Measurements from ENCODE around the gene FGFR3.

FGFR3 gene

DNA sequence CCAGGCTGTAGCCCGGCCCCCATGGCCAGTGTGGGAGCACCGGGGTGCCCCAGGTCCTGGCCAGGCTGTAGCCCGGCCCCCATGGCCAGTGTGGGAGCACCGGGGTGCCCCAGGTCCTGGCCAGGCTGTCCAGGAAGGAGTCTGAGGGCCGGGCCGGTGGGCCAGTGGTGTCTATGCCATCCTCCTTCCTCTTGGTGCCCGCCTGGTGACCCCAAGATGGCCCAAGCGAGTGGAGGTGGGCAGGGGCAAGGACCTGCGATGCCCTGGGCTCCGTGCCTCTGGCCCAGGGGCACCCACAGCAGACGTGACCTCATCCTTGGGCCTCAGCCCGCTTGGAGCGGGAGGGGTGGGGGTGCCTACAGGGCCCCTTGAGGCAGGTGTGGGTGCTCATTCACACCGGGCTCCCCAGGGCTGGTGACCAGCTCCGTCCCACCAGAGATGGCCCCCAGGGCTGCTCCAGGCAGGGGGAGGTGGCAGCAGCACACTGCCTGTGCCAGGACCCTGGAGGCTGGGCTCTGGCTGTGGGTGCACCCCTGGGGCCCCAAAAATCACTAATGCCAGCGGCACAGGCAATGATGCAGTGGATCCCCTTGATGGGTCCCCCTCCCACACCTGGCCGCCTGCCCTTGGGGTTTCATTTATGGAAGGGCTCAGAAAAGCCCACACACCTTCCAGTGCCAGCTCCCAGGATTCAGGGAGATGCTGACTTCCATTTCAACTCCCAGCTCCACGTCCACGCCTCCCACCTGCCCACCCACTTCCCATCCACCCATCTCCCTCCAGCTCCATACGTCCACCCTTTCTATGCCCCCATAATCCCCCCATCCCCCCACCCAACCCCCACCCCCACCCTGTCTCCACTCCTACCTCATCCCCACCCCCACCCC lies 36.0 kb upstream of the FGFR3 start:
- DNase-seq: no peak

DNA sequence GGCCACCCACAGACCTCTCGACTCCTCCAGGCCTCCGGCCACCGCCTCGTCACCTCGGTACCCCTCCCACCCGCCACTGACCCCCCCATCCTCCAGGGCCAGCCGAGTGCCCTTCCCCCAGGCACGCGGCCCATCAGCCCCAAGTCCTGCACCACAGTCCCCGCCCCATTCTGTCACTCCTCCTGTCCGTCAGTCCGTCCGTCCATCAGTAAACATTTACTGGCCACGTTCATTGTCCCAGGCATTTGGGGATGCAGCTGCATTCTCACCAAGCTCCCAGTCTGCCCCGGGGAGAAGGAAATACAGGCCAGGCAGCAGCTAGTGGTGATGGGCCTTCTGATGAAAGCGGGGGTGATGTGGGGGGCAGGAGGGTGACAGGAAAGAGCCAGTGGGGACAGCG lies 35.3 kb upstream of the FGFR3 start:
- DNase-seq: no peak

DNA sequence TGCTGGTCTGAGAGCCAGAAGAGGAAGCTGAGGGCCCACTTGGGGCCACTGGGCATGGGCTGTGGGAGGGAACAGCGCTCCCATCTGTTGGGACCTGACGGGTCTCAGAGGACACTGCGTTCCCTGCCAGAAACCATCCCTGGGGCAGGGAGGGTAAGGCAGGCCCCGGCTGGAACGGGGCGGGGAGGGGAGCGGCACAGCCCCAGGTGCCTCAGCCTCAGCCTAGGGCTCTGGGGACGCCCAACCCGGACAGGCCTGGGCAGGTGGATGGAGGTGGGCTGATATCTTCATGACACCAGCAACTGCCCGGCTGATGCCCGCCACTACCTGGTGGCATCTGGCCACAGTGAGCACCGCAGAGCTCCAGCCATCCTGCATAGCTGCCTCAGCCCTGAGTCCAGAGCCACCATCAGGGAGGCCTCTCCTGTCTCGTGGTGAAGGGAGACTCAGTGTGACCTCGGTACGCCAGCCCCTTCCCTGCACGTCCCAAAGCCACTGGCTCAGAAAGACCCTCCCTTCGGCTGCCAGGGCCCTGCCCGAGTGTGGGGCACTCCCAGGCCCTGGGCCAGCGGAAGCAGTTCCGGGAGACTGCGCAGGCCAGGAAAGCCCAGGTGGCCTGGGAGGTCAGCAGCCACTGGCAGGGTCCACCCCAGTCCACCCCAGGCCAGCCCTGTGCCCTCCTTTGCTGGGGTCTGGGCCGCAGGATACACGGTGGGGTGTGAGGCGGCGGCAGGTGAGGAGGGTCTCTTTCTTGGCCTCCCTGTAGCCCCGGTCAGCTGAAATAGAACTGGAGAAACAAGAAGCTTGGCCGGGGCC lies 34.6 kb upstream of the FGFR3 start:
- DNase-seq: no peak

DNA sequence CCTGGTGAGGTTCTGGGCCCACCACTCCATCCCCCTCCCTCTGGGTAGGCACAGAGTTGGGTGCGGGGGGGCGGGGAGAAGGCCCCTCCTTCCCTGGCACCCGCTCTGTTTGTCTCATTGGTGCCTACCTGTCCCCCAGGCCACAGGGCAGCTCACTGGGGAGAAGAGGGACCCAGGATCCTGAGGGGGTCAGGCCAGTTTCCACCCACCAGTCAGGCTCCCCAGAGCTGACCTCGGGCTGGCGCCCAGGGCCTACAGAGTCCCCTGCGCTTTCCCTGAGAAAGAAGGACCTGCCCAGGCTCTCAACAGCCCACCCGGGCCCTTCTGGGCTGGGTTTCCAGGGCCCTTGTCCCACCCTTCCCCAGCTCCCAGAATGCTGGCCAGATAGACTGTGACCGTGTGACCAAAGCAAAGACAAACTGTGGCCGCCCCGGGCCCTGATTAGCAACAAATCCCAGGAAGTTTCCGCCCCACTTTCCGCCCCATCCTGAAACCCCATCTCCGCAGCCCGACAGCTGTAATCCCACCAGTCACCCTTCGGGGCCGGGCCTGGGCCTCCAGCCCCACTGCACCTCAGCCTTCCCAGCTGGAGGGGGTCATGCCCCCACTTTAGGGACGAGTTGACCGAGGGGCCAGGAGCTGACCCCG lies 33.8 kb upstream of the FGFR3 start:
- DNase-seq: no peak

DNA sequence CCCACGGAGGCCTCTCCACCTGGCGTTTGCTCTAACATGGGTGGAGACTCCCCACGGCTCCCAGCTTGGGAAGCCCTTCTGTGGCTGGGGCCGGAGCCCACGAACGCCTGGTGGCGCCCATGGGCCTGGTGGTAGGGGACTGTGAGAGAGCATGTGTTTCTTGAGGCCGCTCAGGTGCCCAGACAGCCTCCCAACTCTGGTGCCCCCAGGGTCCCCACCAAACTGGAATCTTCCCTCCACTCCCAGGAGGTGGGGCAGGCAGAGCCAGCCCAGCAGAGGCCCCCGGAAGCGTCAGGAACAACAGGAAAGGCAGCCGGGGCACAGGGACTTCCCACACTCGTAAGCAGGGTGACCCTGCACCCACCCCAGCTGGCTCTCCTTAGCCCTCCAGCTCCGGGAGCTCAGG lies 33.3 kb upstream of the FGFR3 start:
- DNase-seq: no peak

DNA sequence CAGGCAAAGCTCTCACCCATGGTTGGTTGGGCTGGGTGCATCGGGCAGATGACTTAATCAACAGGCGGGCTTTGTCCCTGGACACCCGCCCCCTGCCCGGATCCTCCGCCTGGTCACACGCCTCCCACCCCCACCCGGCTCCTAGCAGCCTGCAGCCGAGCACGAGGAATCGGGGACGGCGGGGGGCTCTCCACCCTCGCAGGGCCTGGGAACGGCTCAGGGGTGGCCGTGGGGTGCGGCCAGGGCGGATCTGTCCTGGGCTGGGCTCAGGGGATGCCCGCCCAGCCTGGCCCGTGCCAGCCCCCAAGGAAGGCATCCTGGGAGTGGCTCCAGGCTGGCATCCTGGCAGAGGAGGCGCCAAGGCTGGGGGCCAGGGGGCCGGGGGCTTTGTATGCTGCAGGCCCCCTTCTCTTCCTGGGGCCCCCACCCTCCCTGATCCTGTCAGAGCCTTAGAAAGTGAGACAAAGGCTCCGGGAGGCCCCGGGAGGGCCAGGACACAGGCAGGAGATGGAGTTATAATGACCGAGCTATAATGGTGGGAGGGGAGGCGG lies 32.5 kb upstream of the FGFR3 start:
- no peak for DNase-seq

DNA sequence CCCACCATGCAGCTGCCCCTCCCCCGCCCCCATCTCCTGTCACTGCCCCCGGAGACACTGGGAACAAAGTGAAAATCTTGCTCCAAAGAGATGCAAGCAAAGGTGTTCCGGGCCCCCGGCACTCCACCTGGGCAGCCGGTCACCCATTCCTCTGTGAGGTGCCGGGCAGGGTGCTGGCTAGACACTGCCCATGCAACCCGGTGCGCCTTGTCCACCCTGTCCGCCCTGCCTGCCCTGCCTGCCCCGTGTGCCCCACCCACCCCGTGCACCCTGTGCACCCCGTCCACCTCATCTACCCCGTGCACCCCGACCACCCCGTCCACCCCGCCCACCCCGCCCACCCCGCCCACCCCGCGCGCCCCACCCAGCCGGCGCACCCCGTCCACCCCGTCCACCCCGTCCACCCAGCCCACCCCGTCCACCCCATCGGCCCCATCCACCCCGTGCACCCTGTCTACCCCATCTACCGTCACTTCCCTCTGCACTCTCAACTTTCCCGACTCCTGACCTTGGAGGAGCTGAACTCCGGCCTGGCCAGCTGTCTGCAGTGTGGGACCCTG lies 31.9 kb upstream of the FGFR3 start:
- DNase-seq: no peak

DNA sequence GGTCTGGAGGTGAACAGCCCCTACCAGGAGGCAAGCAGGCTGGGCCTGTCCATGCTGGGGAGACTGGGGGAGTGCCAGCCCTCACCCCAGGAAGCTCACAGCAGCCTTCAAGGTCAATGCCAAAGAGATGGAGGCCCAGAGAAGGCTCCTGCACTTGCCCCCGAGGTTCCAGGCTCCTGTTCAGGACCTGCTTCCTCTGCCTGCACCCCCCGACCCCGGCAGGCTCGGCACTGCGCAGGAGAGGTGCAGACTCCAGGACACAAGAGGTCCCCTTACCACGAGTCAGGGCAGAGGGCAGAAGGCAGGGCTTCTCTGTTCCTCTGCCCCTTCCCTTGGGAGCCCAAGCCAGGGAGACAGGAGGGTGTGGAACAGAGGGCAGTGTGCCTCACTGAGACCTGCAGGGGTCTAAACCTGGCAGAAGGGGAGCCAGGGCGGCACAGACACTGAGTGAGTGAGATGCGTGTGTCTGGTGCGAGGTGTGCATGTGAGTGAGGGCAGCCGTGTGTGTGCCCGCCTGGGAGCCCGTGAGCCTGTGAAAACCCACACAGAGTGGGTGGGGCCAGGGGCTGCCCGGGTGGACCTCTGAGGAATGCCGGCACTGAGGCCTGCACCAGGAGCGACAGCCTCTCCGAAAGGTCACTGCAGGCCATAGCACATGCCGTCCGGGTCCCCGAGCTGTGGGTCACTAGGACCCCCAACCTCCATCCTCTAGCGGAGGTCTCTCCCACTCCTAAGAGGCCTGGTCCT lies 30.7 kb upstream of the FGFR3 start:
- no peak for DNase-seq

DNA sequence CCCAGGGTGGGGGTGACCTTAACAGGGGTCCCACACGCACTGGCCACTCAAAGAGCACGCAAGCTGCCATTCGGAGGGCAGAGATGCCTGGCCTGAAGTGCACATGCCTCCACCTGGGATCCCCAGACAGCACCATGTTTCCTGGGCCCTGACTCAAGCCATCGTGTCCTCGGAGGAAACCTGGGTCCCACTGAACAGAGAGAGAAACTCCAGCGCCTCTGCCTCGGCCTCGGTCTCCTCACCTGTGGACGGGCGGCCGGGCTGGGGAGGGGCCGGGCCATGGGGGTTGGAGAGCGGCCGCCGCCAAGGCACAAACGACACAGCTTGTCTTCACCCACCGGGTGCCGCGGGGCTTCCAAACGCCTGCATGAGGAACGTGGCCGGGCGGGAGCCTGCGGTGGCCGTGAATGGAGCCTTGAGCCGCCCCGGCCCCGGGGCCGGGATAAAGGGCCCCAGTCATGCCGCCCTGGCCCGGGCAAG lies 30.0 kb upstream of the FGFR3 start:
- no peak for DNase-seq

DNA sequence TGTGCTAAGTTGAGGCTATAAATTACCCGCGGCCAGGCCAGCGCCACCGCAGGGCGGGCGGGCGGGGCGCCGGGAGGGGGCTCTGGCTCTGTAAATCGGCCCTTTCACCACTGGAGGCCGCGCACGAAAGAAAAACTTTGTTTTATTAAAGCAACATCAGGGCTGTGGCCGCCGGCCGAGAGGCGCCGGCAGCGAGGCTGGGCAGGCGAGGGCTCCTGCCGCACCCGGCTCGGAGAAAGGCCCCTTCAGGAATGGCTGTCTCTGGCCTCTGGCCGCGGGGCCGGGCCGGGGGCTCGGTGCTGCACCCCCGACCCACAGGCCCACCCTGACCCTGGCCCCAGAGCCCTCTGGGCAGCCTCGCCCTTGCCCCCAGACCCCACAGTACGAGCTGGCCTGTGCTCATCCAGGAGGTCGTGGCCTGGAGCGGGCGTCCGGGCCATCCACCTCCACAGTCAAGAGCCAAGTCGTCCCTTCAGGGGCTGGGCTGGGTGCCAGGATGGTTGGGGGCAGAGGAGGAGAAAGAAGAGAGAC lies 29.5 kb upstream of the FGFR3 start:
- no peak for DNase-seq

DNA sequence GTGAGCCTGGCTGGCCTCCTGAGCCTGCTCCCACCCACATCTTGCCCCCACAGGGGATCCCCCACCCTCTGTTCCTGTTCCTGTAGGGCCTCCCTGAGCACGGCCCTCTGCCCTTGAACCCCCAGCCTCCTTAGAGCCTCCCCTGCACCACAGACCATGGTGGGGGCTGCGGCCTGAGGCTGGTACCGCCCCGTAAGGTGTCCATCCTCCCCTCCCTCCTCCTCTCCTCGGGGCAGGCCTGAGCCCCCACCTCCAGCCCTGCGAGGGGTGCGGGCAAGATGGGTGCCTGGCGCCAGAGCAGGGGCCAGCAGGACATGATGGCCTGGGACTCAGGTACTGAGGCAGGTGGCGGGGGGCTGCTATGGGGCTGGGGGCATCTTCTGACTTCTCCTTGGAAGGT lies 28.4 kb upstream of the FGFR3 start:
- DNase-seq: no peak

DNA sequence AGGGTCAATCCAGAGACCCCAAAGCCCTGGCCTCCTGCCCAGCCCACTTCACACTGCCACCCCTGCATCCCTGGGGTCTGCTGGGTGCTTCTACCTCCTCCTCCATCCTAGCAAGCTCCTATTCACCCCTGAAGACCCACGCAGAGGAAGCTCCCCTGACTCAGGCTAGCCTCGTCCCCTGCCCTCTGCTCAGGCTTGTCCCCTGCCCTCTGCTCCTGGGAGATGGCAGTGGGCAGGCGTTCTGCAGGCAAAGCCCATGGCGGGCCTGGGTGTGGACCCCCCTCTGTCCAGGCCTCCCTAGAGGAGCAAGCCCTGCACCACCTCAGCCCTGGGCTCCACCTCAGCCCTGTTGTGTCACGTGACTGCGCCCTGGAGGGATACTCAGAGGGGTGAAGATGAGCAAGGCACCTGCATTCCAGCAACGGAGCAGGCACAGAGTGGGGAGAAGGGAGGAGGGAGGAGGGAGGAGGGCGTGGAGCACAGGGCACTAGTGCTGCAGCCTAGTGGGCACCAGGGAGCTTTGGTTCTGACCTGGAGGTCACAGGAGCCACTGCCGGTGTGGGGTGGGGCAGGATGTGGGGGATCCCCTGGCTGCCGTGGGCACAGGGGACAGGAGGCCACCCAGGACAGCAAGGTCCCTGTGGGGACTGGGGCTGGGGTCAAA lies 27.6 kb upstream of the FGFR3 start:
- DNase-seq: no peak

DNA sequence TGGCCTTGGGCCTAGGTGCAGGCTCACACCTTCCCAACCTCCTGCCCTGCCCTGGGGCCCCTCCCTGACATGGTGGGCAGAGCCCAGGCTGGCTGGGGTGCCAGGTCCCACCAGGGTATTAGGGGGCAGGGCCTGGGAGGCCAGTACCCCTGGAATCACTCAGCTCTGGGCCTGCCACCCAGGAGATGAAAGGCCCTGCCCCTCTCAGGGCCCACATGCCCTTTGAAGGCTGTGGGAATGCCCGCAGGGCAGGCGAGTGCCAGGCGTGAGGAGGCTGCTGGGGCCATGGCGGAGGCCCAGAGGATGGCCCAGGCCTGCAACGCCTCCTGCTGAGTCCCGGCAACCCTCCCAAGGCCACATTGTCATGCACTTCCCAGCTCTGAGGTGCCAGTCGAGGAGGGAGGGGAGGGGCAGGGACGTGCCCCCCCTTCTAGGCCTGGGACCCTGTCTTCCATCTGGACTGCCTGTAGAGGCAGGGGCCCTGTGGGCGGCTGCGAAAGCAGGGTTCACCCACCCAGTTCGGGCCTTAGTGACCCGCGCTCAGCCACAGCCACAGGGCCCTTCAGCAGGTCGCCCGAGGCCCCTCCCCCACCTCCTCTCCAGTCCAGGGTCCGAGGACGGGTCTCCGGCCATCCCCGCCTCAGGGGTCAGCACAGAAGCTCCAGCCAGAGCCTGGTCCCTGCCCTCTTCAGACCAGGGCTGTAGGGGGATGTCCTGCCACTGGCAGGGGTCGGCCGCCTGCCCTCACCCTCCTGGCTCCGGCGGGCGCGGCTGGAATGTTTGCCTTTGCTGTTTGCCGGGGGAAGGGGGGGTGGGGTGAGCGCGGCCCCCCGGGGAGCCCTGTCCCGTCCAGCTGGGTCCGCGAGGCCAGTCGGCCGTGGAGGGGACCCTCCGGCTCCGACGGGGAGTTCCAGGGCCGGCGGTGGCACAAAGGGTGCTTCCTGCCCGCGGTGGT lies 26.7 kb upstream of the FGFR3 start:
- DNase-seq: no peak

DNA sequence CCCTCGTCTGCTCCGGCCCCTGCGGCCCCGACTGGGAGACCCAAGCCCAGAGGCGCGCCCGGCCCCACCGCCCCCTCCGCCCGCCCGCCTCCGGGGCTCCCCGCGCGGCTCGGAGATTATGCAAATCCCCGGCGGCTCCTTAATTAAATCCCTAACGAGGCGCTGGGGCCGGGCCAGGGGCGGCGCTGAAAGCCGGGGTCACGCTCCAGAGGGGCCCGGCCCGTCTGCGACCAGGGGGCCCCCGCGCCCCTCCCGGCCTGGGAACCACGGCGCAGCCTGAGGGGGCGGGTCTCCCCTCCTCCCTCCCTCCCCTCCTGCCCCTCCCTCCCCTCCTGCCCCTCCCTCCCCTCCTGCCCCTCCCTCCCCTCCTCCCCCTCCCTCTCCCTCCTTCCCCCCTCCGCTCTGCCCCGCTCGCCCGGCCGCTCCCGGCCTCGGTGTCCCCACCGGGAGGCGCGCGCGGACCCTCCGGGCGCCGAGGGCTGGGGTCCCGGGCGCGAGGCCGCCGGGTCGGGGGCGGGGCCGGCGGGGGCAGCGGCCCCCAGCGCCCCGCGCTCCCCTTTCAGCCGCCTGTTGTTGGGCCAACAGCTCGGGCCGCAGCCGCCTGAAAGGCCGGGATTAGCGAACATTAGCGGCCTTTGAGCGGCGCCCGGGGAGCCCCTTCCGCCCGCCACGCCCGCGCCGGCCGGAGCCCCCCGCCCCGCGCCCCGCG lies 25.9 kb upstream of the FGFR3 start:
- DNase-seq: no peak

DNA sequence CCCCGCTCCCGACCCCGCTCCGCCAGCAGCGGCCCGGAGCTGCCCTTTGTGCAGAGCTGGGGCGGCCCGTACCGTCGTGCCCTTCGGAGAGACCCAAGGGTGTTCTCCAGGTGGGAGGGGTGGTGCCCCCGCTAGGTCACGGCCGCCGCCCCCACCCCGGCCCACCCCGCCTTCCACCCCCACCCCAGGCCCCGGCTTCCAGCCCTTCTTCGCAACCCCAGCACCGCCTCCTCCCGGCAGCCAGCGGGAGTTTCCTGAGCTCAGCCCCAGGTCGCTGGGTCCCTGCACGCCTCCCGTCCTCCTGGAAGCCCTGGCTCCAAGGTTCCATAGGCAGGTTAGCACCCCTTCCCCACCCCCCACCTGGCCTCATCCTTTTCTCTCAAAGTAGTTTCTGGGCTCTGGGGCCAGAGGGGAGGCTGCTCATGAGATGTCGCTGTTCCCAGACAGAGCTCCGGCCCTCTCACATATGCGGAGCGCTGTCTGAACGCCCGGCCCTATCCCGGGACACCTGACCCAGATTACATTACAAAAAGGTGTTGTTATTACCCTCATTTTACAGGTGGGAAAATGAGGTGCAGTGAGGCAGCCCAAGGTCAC lies 25.2 kb upstream of the FGFR3 start:
- DNase-seq: no peak

DNA sequence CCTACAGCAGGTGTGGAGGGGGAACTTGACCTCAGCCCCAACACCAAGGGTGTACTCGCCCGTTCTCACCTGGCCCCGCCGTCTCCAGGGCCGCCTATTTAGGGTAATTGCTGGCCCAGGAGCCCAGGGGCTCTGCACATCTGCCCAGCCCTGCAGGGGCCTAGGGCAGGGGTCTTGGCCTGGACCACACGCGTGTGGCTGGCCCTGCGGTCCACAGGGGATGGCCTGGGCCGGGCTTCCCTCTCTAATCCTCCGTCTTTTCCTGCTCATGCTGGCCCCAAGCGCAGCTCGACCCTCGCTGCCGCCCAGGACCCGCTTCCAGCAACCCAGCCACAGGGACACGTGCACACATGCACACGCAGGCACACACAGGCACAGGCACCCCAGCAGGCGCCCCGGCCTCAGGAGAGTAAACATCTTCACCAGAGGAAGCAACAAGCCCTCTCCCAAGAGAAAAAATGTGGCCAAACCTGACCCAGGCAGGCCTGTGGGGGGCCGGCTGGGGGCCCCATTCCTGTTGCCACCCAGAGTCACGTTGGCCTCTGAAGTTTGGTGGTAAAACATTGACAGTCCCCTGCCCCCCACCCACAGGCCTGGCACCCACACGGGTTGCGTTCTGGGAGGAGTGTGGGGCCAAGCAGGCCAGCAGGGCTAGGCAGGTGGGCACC lies 24.6 kb upstream of the FGFR3 start:
- DNase-seq: no peak

DNA sequence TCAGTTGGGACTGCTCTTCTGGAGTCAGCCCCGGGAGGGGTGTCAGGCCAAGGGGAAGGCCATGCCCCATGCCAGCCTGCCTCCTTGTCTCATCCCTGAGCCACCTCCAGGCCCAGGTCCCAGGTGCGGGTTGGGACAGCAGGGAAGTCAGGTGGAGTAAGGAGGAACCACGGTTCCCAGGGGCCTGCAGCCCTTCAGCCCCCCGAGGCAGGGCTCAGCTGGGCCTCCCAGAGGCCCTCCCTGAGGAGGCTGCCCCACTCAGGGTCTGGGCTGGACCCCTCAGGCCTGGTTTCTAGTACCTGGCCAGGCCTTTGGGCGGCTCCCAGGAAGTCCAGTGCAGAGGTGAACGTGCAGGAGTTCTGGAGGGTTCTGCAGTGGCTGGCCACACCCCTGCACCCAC lies 23.4 kb upstream of the FGFR3 start:
- DNase-seq: no peak

DNA sequence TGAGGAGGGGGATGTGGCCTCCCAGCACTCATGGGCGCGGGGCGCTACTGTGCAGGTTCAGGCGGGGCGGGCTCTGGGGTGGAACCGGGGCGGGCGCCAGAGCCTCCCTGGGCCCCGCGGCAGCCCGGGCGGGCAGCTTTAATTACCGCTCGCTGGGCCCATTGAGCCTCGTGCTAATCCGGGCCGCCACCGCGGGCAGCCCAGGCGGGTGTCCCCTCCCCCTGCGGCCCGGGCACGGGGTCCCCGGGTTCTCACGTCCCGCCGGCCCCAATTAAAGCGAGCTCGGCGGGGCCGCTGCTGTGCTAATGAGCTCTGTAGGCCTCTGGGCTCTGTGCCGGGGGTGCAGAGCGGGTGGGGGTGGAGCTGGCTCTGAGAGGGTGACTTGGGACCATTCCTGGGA lies 22.8 kb upstream of the FGFR3 start:
- DNase-seq: no peak
